HCT116 (cell line): ENCODE data around the gene PRKAA1. TPM values are rescaled to one million over a fixed set of nuclear protein-coding genes. Genes with fewer than 3 reads are reported as not detected.

Source experiments
- ATAC-seq: fragments of 200-7000 bp; cut with Tn5 transposase; 2 replicates; pipeline ENCODE4 v1.9.1; 2020; ENCODE audit warnings: mild to moderate bottlenecking, moderate library complexity
- BruUV-seq: library from RNA; stranded (reverse); fragments of 400-500 nt; replicated peaks from 2 replicates; lab custom pipeline; 2021; lab: Mats Ljungman, UMichigan
- CTCF ChIA-PET: fragments of 300-600 bp; sonication (Branson Sonifier 250); formaldehyde crosslinking; loops from one replicate; lab custom pipeline; 2021; ENCODE audit warnings: antibody characterized with exemption; lab: Charles Lee
- POLR2A ChIA-PET: fragments of 300-600, 350-600 bp; sonication (Branson Sonifier 250); formaldehyde crosslinking; loops from one replicate; lab custom pipeline; 2021; ENCODE audit warnings: antibody characterized with exemption; lab: Charles Lee
- RAD21 ChIA-PET, 2 experiments: fragments of 300-600 bp; sonication (Branson Sonifier 250); formaldehyde crosslinking; loops; one replicate each; lab custom pipeline; 2023; ENCODE audit warnings: low total read pairs in 2 of 2; ENCODE audit not compliant: uncharacterized antibody in 2 of 2, unreplicated experiment in 2 of 2, low non-redundant PET in 1 of 2; lab: Charles Lee
- DNase-seq: peaks from one replicate; pipeline ENCODE4 v3.0.0-alpha.2; 2010; ENCODE audit warnings: low read depth, low spot score
- H2AFZ ChIP-seq: fragments of 200-600 bp; shearing (Covaris generic), sonication (generic); 2 replicates; pipeline ENCODE4 v1.6.1; 2017; ENCODE audit warnings: low read depth, mixed run types, mixed read lengths, antibody characterized with exemption, low read length; ENCODE audit not compliant: poor library complexity, severe bottlenecking
- H3K27ac ChIP-seq: 2 replicates; pipeline ENCODE4 v1.5.1; 2012; ENCODE audit warnings: low read depth, low read length
- H3K27me3 ChIP-seq: fragments of 200-600 bp; sonication (generic); 2 replicates; pipeline ENCODE4 v1.6.1; 2016; ENCODE audit warnings: mixed run types, low read length, mixed read lengths; ENCODE audit not compliant: insufficient read depth
- H3K36me3 ChIP-seq, 2 experiments: fragments of 200-500 bp in 1 of 2; fragments of 200-600 bp in 1 of 2; sonication (Bioruptor generic) in 1 of 2; sonication (generic) in 1 of 2; 2 replicates each; pipeline versions ENCODE4 v1.5.1 to v1.6.1; 2014 to 2016; ENCODE audit warnings: low read length in 2 of 2, inconsistent platforms in 1 of 2, mixed read lengths in 1 of 2, mixed run types in 1 of 2; ENCODE audit not compliant: insufficient read depth in 2 of 2, control insufficient read depth in 1 of 2
- H3K4me1 ChIP-seq, 2 experiments: fragments of 200-600 bp in 1 of 2; sonication (generic) in 1 of 2; 2 replicates each; pipeline versions ENCODE4 v1.5.1 to v1.6.1; 2012 to 2017; ENCODE audit warnings: low read length in 2 of 2, inconsistent platforms in 1 of 2, mild to moderate bottlenecking in 1 of 2, mixed read lengths in 1 of 2, mixed run types in 1 of 2, moderate library complexity in 1 of 2; ENCODE audit not compliant: insufficient read depth in 2 of 2, control insufficient read depth in 1 of 2
- H3K4me2 ChIP-seq: fragments of 200-600 bp; sonication (generic); 2 replicates; pipeline ENCODE4 v1.6.1; 2017; ENCODE audit warnings: mixed run types, low read length, mixed read lengths
- H3K4me3 ChIP-seq, 2 experiments: fragments of 200-600 bp in 1 of 2; sonication (generic) in 1 of 2; replicated peaks in 1 of 2; 2 replicates each; pipeline ENCODE4 v1.5.1; 2011 to 2016; ENCODE audit warnings: low read length in 2 of 2, control low read depth in 1 of 2, low read depth in 1 of 2, mild to moderate bottlenecking in 1 of 2, mixed read lengths in 1 of 2, mixed run types in 1 of 2
- H3K79me2 ChIP-seq: fragments of 200-600 bp; sonication (generic); 2 replicates; pipeline ENCODE4 v1.6.1; 2017; ENCODE audit warnings: mild to moderate bottlenecking, mixed run types, low read length, moderate library complexity, mixed read lengths; ENCODE audit not compliant: insufficient read depth
- H3K9ac ChIP-seq: fragments of 200-600 bp; sonication (generic); 2 replicates; pipeline ENCODE4 v1.6.1; 2016; ENCODE audit warnings: low read length, mixed read lengths
- H3K9me2 ChIP-seq: fragments of 200-600 bp; sonication (generic), shearing (Covaris generic); 2 replicates; pipeline ENCODE4 v1.6.1; 2017; ENCODE audit warnings: mixed run types, mild to moderate bottlenecking, moderate library complexity; ENCODE audit not compliant: insufficient read depth
- H3K9me3 ChIP-seq, 2 experiments: fragments of 200-500 bp in 1 of 2; fragments of 200-600 bp in 1 of 2; sonication (Bioruptor generic) in 1 of 2; sonication (generic) in 1 of 2; 2 replicates each; pipeline ENCODE4 v1.6.1; 2014 to 2017; ENCODE audit warnings: low read length in 2 of 2, mixed read lengths in 2 of 2, inconsistent platforms in 1 of 2, low read depth in 1 of 2, mild to moderate bottlenecking in 1 of 2, mixed run types in 1 of 2, moderate library complexity in 1 of 2; ENCODE audit not compliant: control insufficient read depth in 1 of 2, insufficient read depth in 1 of 2
- H4K20me1 ChIP-seq: fragments of 200-600 bp; sonication (generic), shearing (Covaris generic); 2 replicates; pipeline ENCODE4 v1.6.1; 2017; ENCODE audit warnings: mixed run types, mild to moderate bottlenecking, moderate library complexity; ENCODE audit not compliant: insufficient read depth
- JUND ChIP-seq: IDR thresholded peaks from 2 replicates; pipeline ENCODE4 v1.6.1; 2012
- POLR2A ChIP-seq: IDR thresholded peaks from 2 replicates; pipeline ENCODE4 v1.7.0; 2011; ENCODE audit warnings: borderline replicate concordance; ENCODE audit not compliant: insufficient read depth, insufficient read length; ENCODE audit errors: extremely low read depth
- REST ChIP-seq: IDR thresholded peaks from 2 replicates; pipeline ENCODE4 v1.6.1; 2012; ENCODE audit warnings: low read depth
- TCF7L2 ChIP-seq: IDR thresholded peaks from 2 replicates; pipeline ENCODE4 v1.7.0; 2011; ENCODE audit warnings: borderline replicate concordance, inconsistent platforms; ENCODE audit not compliant: insufficient read depth, insufficient read length; ENCODE audit errors: extremely low read depth
- ZBTB33 ChIP-seq: IDR thresholded peaks from 2 replicates; pipeline ENCODE4 v1.6.1; 2011; ENCODE audit warnings: mild to moderate bottlenecking, low read length, moderate library complexity; ENCODE audit not compliant: insufficient replicate concordance; ENCODE audit errors: extremely low read depth
- intact Hi-C: fragments of 100-400 bp; cut with micrococcal nuclease; formaldehyde crosslinking; loops from 2 replicates; pipeline ENCODE4 v1.10.0; 2022
- total RNA-seq: library from RNA; stranded (reverse); gene quantifications from one replicate; pipeline ENCODE4 v1.2.1, GENCODE V29; 2021; ENCODE audit not compliant: unreplicated experiment

Gene PRKAA1
- total RNA-seq, 1 experiment from 2014 or later: 53.5 TPM

- no peak for TF ChIP-seq ZBTB33
- TF ChIP-seq REST: no peak
- TF ChIP-seq JUND: no peak
These were observed 632 bp upstream of the PRKAA1 start (continued) for GRCh38 chr5:40798801-40799210.

GRCh38 chr5:40797273-40798011 lies 732 bp downstream of the PRKAA1 start:
- intact Hi-C loops: loop anchor here (1.0 kb wide), 1 partner anchor 42 kb away; the partner anchor contains the start of gene TTC33
- TSS peak; percentile 47 for BruUV-seq
- H3K4me3 ChIP-seq: peak overlapping the region; percentile 82 to 87
- peak overlapping the region; percentile 90 for H3K27ac ChIP-seq
- no peaks in the 10 kb centered on the region for H3K9me3 ChIP-seq
- H3K4me2 ChIP-seq: peak overlapping the region; percentile 91
- H3K36me3 ChIP-seq: no peaks in the 10 kb centered on the region; a peak in 1 of 4 replicates
- H4K20me1 ChIP-seq: peaks cover 8% of the 10 kb centered on the region; the same call in 1 of the 2 replicates
- H3K9me2 ChIP-seq: no peaks in the 10 kb centered on the region
- RAD21 ChIA-PET: interaction anchor here in 1 of 2 experiments (0.6 kb wide), 3 partner anchors 11 to 208 kb away, joined by 3 to 5 read pairs (median 5); no protein-coding TSS in a partner anchor
- CTCF ChIA-PET: interaction anchor here (0.6 to 1.0 kb wide), 2 partner anchors 28 to 517 kb away, joined by 4 read pairs; no protein-coding TSS in a partner anchor
- peak overlapping the region; percentile 81 for H3K9ac ChIP-seq
- H3K4me1 ChIP-seq: peaks cover 15 to 18% of the 10 kb centered on the region in 2 experiments
- peaks cover 52% of the 10 kb centered on the region for H3K79me2 ChIP-seq
- H3K27me3 ChIP-seq: no peaks in the 10 kb centered on the region
- peak; percentile 24 for DNase-seq
- ATAC-seq: peak; percentile 71
- POLR2A ChIA-PET: no interaction called here
- TF ChIP-seq TCF7L2: no peak
- peak; percentile 20 for TF ChIP-seq POLR2A
- TF ChIP-seq, all 23 proteins: peak for 1
- H2AFZ ChIP-seq: no peak overlapping the region
